Glomerular visceral epithelial cell (primary cell): ENCODE data around the gene TDRD1.

ENCODE experiments used
- DNase-seq: peaks from one replicate; pipeline ENCODE4 v3.0.0-alpha.2; 2016; ENCODE audit errors: extremely low spot score

TDRD1 gene

GRCh38 chr10:114176511-114176910 is 2.6 kb upstream of the TDRD1 start:
- no peak for DNase-seq

GRCh38 chr10:114179747-114180146 is 594 bp downstream of the TDRD1 start:
- DNase-seq = no peak

DNA sequence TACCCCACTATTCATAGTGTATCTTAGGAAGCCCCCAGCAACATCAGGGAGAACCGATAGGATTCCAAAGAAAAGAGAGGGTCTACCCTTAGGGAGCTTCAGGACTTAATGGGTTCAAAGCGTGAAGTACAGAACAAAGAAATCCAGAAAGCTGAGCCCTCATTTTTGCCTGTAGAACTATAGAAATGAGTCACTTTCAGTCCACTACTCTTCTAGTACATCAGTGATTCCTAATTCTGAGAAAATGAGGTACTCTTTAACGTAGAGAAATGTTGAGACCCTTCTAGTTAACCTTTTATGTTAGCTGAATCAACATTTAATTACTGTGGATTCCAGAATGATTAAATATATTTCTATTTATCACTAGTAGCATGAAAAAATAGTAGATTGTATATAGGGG is 1.8 kb downstream of the TDRD1 start:
- DNase-seq = no peak

GRCh38 chr10:114181971-114182370 is 2.8 kb downstream of the TDRD1 start:
- DNase-seq = no peak

GRCh38 chr10:114183563-114183962 is 4.4 kb downstream of the TDRD1 start:
- DNase-seq = no peak

DNA sequence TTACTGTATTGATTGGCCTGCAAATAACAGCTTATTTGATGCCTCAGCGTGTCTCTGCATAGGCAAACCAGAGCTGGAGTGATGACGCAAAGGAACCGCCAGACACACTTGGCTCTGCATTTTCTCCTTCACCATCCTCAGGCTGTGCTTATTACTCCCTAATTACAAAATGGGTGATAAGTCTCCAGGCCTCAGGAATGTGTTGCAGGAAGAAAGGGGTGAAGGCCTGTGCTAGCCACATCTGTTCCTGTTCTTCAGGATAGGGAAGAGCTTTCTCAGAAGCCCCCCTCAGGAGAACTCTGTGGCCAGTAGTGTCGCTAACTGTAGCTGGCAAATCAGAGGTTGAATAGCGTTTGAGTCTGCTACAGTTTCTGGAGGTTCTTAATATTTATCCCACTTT is 5.1 kb downstream of the TDRD1 start:
- DNase-seq = no peak

- no peak for DNase-seq
Observed at GRCh38 chr10:114188001-114188400, 8.8 kb downstream of the TDRD1 start.

DNA sequence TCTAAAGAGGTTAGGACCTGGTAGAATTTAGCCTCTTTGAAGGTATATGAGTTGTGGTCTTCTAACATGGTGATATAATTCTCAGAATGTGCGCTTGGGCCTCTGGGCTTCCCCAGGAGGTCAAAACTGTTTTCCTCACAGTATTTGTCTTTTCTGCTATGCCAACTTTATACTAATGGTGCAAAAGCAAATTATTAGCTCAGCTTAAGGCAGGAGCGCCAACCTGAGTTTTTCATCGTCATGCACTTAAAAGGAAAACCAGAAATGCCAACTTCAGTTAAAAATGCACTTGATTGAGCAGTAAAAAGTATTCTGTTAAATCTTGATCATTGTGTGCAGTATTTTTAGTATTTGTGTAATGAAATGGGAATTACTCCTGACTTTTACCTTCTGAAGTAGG is 9.7 kb downstream of the TDRD1 start:
- no peak for DNase-seq

- DNase-seq = no peak
Observed at GRCh38 chr10:114189700-114190099, 10.5 kb downstream of the TDRD1 start.

DNA sequence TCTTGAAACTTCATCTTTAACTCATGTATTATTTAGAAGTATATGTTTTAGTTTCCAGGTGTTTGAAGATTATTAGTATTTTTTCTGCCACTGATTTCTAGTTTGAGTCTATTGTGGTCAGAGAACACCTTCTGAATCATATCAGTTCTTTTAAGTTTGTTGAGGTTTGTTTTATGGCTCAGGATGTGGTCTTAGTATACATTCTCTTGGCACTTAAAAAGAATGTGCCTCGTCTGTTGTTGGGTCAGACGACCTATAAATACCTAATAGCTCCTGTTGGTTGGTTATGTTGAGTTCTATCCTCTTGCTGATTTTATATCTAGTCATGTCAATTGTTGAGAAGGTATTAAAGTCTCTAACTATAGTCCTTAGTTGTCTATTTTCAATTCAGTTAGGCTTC is 15.9 kb downstream of the TDRD1 start:
- DNase-seq = no peak

GRCh38 chr10:114199239-114199638 is 20.1 kb downstream of the TDRD1 start:
- no peak for DNase-seq

- no peak for DNase-seq
Observed at GRCh38 chr10:114202812-114203211, 23.7 kb downstream of the TDRD1 start.

- DNase-seq = no peak
Observed at GRCh38 chr10:114206902-114207301, 27.7 kb downstream of the TDRD1 start.

GRCh38 chr10:114207349-114207748 is 28.2 kb downstream of the TDRD1 start:
- no peak for DNase-seq

DNA sequence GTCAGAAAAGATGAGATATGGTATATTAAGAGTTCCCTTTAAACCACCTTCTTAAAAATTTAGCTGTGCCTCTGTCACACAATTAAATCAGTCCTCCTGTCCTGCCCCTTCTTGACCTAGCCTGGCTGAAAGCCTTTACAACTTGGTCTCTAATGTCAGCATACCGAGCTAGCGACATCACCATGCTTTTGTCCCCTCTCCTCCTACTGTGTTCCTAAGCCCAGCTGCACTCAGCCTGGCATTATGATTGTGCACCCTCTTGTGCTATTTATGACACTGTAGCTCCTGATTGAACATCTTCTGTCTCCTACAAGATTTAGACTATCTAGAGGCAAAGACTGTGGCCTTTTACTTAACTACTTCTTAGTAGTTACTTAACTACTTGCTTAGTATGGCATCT is 29.2 kb downstream of the TDRD1 start:
- DNase-seq = peak; percentile 6

DNA sequence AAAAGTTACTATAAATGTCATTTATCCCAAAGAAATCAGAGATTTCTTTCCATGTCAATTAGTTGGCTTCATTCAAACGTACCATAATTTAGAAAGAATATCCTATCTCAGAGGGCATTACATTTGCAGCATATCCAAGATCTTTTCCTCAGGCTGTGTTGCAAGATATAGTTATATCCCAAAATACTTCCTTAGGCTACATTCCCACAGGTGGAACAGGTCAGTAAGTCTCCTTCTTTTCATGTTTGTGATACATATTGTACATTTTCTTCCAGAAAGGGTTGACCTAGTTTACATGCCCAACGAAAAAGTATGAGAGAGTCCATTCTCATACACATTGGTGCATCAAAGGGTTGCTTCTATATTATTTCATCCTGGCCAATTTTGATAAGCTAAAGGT is 33.0 kb downstream of the TDRD1 start:
- DNase-seq = no peak

GRCh38 chr10:114215033-114215432 is 35.9 kb downstream of the TDRD1 start:
- DNase-seq = no peak

DNA sequence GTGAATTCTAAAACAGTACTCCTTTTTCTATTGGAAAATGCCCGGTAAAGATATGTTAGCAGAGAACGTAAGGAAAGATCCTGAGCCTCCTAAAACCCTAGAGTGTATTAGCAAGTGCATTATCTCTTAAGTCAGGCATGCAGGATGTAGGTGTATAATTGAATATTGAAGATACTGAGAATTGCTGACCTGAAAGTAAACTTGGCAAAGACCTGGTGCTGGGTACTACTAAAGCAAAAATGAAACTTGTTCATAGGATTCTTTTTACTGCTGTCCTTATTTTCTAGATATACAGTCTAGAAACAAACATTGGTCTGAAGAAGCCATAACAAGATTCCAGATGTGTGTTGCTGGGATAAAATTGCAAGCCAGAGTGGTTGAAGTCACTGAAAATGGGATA is 41.1 kb downstream of the TDRD1 start:
- DNase-seq = no peak

DNA sequence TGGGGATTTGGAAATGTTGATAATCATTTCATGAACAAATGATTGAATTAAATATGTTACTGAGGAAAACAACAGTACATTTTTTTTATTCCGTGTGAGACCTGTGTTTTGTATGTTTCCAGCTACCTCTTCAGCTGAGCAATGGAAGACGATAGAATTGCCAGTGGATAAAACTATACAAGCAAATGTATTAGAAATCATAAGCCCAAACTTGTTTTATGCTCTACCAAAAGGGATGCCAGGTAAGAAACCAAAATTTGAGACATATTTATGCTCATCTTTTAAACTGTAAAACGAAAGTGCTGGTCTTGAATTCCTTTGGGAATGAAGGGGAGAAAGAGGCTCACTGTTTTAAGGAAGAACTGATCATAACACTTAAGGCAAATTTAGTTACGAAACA is 42.1 kb downstream of the TDRD1 start:
- no peak for DNase-seq

DNA sequence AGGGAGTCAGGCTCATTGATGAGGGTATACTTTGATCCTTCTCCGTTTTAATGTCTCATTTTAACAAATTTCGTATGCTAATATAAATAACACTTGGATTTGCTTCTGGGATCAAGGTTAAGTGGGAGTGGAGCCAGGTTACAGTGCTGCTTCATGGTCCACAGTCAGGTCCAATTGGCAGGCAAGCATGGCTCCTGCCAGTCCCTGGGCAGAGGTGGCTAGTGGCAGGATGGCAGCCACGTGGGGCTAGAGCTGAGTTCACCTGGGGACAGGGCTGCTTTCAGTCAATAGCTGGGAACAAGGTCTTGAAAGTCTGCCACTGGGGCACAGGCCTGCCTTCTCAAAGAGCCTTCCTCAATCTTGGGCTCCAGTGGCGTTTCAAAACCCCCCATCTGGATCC is 43.9 kb downstream of the TDRD1 start:
- DNase-seq = no peak

- no peak for DNase-seq
Observed at GRCh38 chr10:114228156-114228555, 49.0 kb downstream of the TDRD1 start.

GRCh38 chr10:114232561-114233176 is 53.5 kb downstream of the TDRD1 start:
- no peak for DNase-seq

- no peak for DNase-seq
Observed at GRCh38 chr10:114233482-114233881, 54.3 kb downstream of the TDRD1 start.

GRCh38 chr10:114234132-114234531 is 55.0 kb downstream of the TDRD1 start:
- no peak for DNase-seq
